AG04450 (cell line): ENCODE results near the gene NUMB. TPM values are rescaled to one million over a fixed set of nuclear protein-coding genes. Genes with fewer than 3 reads are reported as not detected.

ENCODE experiments used
- CTCF ChIA-PET: fragments of 300-600, 350-600 bp; formaldehyde crosslinking; extraction: SDS; loops from one replicate; lab custom pipeline; 2022; ENCODE audit warnings: antibody characterized with exemption, inconsistent platforms; lab: Charles Lee
- POLR2A ChIA-PET: fragments of 350-600 bp; formaldehyde crosslinking; extraction: SDS; loops from one replicate; lab custom pipeline; 2021; ENCODE audit warnings: antibody characterized with exemption, inconsistent platforms; lab: Yijun Ruan, JAX
- DNase-seq: peaks from one replicate; pipeline ENCODE4 v3.0.0-alpha.2; 2011; ENCODE audit warnings: low read depth, low spot score
- H3K27ac ChIP-seq: one replicate; pipeline ENCODE4 v1.5.1; 2012; ENCODE audit warnings: low read depth, low read length, control low read depth
- H3K27me3 ChIP-seq: one replicate; pipeline ENCODE4 v1.6.0; 2012; ENCODE audit warnings: low read length; ENCODE audit not compliant: control insufficient read depth, insufficient read depth
- H3K4me3 ChIP-seq: 2 replicates; pipeline ENCODE4 v1.5.1; 2011; ENCODE audit warnings: mild to moderate bottlenecking, low read depth, low read length, control low read depth
- H3K9me3 ChIP-seq: 2 replicates; pipeline ENCODE4 v1.5.1; 2012; ENCODE audit warnings: low read length; ENCODE audit not compliant: control insufficient read depth, insufficient read depth
- polyA plus RNA-seq: library from polyadenylated mRNA; depleted of rRNA; stranded (reverse); fragments of >200 nt; gene quantifications from 2 replicates; pipeline ENCODE4 v1.2.3, GENCODE V29; 2011
- TF ChIP-seq, protein P1 (sequence below): IDR thresholded peaks from 2 replicates; pipeline ENCODE4 v1.5.1; 2011; ENCODE audit warnings: low read depth, low read length, control low read depth, inconsistent platforms

Gene NUMB
- polyA plus RNA-seq, 1 experiment = 152 TPM

GRCh38 chr14:73289308-73289707, 169.0 kb downstream of the NUMB start:
- DNase-seq = no peak
- H3K27ac ChIP-seq = no peak overlapping the region
- no peak overlapping the region for H3K4me3 ChIP-seq
- CTCF ChIA-PET = interaction anchor here (1.3 kb wide), 2 partner anchors 10 to 116 kb away, joined by 3 to 10 read pairs; no protein-coding TSS in a partner anchor
- no peaks in the 10 kb centered on the region for H3K9me3 ChIP-seq
- TF ChIP-seq, protein P1, sequence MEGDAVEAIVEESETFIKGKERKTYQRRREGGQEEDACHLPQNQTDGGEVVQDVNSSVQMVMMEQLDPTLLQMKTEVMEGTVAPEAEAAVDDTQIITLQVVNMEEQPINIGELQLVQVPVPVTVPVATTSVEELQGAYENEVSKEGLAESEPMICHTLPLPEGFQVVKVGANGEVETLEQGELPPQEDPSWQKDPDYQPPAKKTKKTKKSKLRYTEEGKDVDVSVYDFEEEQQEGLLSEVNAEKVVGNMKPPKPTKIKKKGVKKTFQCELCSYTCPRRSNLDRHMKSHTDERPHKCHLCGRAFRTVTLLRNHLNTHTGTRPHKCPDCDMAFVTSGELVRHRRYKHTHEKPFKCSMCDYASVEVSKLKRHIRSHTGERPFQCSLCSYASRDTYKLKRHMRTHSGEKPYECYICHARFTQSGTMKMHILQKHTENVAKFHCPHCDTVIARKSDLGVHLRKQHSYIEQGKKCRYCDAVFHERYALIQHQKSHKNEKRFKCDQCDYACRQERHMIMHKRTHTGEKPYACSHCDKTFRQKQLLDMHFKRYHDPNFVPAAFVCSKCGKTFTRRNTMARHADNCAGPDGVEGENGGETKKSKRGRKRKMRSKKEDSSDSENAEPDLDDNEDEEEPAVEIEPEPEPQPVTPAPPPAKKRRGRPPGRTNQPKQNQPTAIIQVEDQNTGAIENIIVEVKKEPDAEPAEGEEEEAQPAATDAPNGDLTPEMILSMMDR = no peak
- no peaks in the 10 kb centered on the region for H3K27me3 ChIP-seq
- POLR2A ChIA-PET = no interaction called here

DNA sequence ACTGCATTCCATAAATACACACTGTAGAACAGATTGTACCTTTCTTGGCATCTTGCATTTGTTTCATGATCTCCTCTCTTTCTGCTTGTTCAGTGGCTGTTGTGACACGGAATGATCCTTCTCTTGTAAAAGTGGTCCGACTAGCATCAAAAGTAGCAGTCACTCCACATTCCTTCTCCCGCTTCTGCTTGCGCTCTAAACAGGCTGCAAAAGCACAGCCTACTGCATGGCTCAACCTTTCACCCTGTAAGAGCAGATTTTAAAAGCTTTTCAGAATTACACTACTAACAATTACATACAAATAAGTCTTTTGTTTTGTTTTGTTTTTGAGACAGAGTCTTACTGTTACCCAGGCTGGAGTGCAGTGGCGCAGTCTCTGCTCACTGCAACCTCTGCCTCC, 171.3 kb downstream of the NUMB start:
- POLR2A ChIA-PET = no interaction called here
- H3K9me3 ChIP-seq = no peaks in the 10 kb centered on the region
- TF ChIP-seq, protein P1 = no peak
- DNase-seq = no peak
- H3K27ac ChIP-seq = no peak overlapping the region
- CTCF ChIA-PET = interaction anchor here (0.5 to 1.2 kb wide), 4 partner anchors 8 to 114 kb away, joined by 3 to 4 read pairs (median 3); no protein-coding TSS in a partner anchor
- H3K4me3 ChIP-seq = no peak overlapping the region
- H3K27me3 ChIP-seq = no peaks in the 10 kb centered on the region

- CTCF ChIA-PET = interaction anchor here (0.5 to 1.0 kb wide), 4 partner anchors 9 to 1327 kb away, joined by 3 to 9 read pairs (median 4); no protein-coding TSS in a partner anchor
- DNase-seq = no peak
- POLR2A ChIA-PET = no interaction called here
- TF ChIP-seq, protein P1 = no peak
- Histone ChIP-seq H3K4me3 (no peak overlapping the region), H3K27ac (no peak overlapping the region), H3K9me3 (no peaks in the 10 kb centered on the region), H3K27me3 (no peaks in the 10 kb centered on the region)
Observed at GRCh38 chr14:73286598-73286997, 171.7 kb downstream of the NUMB start.

GRCh38 chr14:73285979-73286378, 172.4 kb downstream of the NUMB start:
- Histone ChIP-seq H3K9me3 (no peaks in the 10 kb centered on the region), H3K27me3 (no peaks in the 10 kb centered on the region), H3K4me3 (no peak overlapping the region), H3K27ac (no peak overlapping the region)
- no peak for DNase-seq
- ChIA-PET POLR2A (no interaction called here), CTCF (interaction anchor here (0.6 to 4.5 kb wide), 4 partner anchors 9 to 1328 kb away, joined by 3 to 23 read pairs (median 6); no protein-coding TSS in a partner anchor)
- TF ChIP-seq, protein P1 = no peak

- Histone ChIP-seq H3K27ac (no peak overlapping the region), H3K4me3 (no peak overlapping the region), H3K27me3 (no peaks in the 10 kb centered on the region), H3K9me3 (no peaks in the 10 kb centered on the region)
- TF ChIP-seq, protein P1 = peak; percentile 35; the same call in 1 of the 2 replicates
- ChIA-PET POLR2A (interaction anchor here (0.6 kb wide), 1 partner anchor 37 kb away, joined by 3 read pairs; no protein-coding TSS in a partner anchor), CTCF (interaction anchor here (1.1 to 4.5 kb wide), 4 partner anchors 11 to 188 kb away, joined by 3 to 23 read pairs (median 10); no protein-coding TSS in a partner anchor)
- DNase-seq = no peak
Observed at GRCh38 chr14:73283608-73284379, 174.6 kb downstream of the NUMB start.
